ENCODE results near the gene CALML5. TPM values are rescaled to one million over a fixed set of nuclear protein-coding genes. Genes with fewer than 3 reads are reported as not detected.

Gene CALML5
- total RNA-seq, 2 experiments from 2014 or later, result not detected

DNA sequence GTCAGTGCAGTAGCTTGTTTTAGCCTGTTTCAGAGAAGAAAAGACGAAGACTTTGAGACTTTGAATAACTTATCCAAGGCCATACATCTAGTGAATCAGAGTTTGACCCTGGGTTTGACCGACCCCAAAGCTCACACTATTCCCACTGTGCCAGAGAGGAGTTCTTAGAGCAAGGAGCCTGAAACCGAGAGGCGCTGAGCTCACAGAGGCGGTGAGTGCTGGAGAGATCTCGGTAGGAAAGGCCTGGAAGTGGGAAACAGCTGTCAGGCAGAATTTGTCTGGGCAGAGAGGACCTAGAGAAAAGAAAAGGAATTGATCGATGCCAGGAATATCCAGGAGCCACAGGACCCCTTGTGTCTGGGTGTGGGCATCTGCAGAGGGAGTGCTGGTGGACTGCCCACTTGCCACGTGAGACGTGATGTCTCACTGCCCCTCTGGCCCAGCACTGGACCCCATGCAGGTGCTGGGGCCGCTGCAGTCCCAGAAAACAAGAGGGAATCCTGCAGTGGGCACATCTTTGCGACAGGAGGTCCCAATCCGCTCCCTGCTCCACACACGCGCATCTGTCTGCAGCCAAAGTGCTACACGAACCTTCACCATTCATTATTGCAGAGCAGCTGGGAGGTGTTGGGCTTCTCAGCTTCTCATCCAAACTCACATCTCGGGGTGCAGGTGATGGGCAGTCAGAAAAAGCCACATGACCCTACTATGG, 31.6 kb upstream of the CALML5 start:
- no peak overlapping the region for H3K27ac Mint-ChIP-seq
- H3K9me3 Mint-ChIP-seq (ENCODE audit: insufficient read depth), result no peaks in the 10 kb centered on the region
- H3K4me1 Mint-ChIP-seq (ENCODE audit: low read depth), result no peaks in the 10 kb centered on the region
- H3K4me3 Mint-ChIP-seq, result no peak overlapping the region
- ChIA-PET CTCF (interaction anchor here (0.9 to 1.1 kb wide), 3 partner anchors 12 to 92 kb away, joined by 3 read pairs; no protein-coding TSS in a partner anchor), POLR2A (no interaction called here)
- H3K36me3 Mint-ChIP-seq (ENCODE audit: low read depth), result no peaks in the 10 kb centered on the region
- no peaks in the 10 kb centered on the region for H3K27me3 Mint-ChIP-seq (ENCODE audit: low read depth)
- DNase-seq (no peak), ATAC-seq (no peak)

DNA sequence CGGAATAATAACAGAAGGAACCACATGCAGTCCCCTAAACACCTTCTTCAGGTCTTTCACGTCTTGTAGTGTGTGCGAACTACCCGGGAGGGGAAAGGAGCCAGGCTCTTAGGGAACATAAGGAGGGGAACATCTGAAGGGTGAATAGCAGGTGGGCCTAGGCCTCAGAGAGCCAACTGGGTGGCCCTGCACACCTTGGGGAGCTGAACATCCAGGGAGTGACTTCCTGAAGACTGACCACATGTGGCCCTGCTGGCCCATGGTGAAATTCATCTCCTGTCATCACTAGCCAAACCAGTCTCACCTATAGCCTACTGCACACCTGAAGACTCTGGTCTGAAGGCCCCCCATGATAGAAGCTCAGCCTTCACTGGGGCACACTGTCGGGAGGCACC, 31.0 kb upstream of the CALML5 start:
- CTCF ChIA-PET, result interaction anchor here (0.9 to 1.1 kb wide), 3 partner anchors 11 to 93 kb away, joined by 3 read pairs; no protein-coding TSS in a partner anchor
- H3K4me3 Mint-ChIP-seq, result no peak overlapping the region
- no peaks in the 10 kb centered on the region for H3K9me3 Mint-ChIP-seq (ENCODE audit: insufficient read depth)
- no peaks in the 10 kb centered on the region for H3K36me3 Mint-ChIP-seq (ENCODE audit: low read depth)
- H3K4me1 Mint-ChIP-seq (ENCODE audit: low read depth), result no peaks in the 10 kb centered on the region
- H3K27ac Mint-ChIP-seq, result no peak overlapping the region
- H3K27me3 Mint-ChIP-seq (ENCODE audit: low read depth), result no peaks in the 10 kb centered on the region
- no peak for DNase-seq
- ATAC-seq, result no peak
- POLR2A ChIA-PET, result no interaction called here

DNA sequence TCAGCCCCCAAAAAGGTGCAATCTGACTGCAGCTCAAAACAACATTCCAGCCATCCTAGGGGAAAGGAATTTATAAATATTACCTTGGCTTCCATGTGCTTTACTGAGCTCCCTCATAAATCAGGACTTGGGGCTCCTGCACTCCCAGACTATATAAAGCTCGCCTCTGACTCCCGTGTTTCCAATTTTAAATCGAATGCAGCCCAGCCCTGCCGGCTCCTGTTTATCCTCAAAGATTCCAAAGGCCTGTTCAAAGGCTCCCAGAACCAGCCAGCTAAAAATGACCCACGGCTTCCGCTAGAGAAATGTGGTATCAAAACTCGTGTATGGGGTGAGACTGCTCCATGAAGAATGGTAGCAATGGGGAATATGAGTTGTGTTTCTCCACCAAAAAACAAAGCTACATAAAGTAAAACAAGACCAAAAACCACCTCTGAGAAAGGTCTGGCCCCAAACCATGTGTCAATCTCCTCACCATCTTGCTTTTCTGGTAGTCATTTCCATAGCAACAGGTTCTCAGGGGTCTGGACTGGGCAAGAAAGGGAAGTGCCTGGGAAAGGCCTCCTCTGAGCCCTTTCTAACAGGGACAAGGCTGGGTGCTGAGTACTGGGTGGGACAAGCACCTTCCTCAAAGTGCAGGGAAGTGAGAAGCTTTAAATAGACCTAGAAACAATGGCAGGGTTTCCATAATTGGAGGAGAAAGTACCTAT, 30.5 kb upstream of the CALML5 start:
- Mint-ChIP-seq H3K9me3 (ENCODE audit: insufficient read depth) (no peaks in the 10 kb centered on the region), H3K4me3 (no peak overlapping the region), H3K36me3 (ENCODE audit: low read depth) (no peaks in the 10 kb centered on the region), H3K27ac (no peak overlapping the region), H3K4me1 (ENCODE audit: low read depth) (no peaks in the 10 kb centered on the region), H3K27me3 (ENCODE audit: low read depth) (no peaks in the 10 kb centered on the region)
- DNase-seq, result no peak
- ATAC-seq, result no peak
- ChIA-PET CTCF (interaction anchor here (0.5 to 0.9 kb wide), 3 partner anchors 11 to 623 kb away, joined by 3 read pairs; no protein-coding TSS in a partner anchor), POLR2A (no interaction called here)

DNA sequence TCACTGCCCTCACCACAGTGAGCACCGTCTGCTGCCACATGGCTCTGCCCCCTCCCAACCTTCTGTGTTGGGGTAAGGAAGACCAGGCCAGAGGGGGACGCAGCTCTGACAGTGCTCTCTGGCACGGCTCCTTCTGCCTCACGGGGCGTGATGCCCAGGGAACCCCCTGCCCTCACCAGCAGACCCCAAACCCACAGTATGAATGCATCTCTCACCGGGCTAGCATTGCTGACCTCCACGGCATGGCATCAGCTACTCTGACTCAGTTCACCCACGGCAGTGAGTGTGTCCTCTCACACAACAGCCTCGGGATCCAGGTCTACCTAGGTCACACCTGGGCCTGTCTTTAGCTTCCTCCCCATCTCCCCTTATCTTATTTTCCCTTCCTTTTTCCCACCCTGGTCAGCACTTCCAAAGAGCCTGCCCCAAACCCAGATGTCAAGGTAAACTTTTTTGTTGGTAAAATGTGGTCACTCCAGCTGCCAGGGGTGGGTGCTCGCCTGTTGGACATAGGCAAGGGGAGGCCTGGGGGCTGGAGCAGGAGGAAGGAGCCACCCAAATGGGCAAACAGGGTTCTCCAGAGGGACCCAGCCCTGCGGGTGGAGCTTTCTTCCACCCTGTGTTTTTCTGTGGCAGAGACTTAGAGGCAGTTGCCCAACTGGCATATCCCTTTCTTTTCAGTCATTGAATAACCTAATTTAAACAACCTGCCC, 29.8 kb upstream of the CALML5 start:
- DNase-seq, result no peak
- ChIA-PET CTCF (interaction anchor here (0.5 kb wide), 1 partner anchor 623 kb away, joined by 3 read pairs; no protein-coding TSS in a partner anchor), POLR2A (no interaction called here)
- H3K9me3 Mint-ChIP-seq (ENCODE audit: insufficient read depth), result no peaks in the 10 kb centered on the region
- no peaks in the 10 kb centered on the region for H3K4me1 Mint-ChIP-seq (ENCODE audit: low read depth)
- H3K27me3 Mint-ChIP-seq (ENCODE audit: low read depth), result no peaks in the 10 kb centered on the region
- H3K4me3 Mint-ChIP-seq, result no peak overlapping the region
- ATAC-seq, result no peak
- no peak overlapping the region for H3K27ac Mint-ChIP-seq
- no peaks in the 10 kb centered on the region for H3K36me3 Mint-ChIP-seq (ENCODE audit: low read depth)

DNA sequence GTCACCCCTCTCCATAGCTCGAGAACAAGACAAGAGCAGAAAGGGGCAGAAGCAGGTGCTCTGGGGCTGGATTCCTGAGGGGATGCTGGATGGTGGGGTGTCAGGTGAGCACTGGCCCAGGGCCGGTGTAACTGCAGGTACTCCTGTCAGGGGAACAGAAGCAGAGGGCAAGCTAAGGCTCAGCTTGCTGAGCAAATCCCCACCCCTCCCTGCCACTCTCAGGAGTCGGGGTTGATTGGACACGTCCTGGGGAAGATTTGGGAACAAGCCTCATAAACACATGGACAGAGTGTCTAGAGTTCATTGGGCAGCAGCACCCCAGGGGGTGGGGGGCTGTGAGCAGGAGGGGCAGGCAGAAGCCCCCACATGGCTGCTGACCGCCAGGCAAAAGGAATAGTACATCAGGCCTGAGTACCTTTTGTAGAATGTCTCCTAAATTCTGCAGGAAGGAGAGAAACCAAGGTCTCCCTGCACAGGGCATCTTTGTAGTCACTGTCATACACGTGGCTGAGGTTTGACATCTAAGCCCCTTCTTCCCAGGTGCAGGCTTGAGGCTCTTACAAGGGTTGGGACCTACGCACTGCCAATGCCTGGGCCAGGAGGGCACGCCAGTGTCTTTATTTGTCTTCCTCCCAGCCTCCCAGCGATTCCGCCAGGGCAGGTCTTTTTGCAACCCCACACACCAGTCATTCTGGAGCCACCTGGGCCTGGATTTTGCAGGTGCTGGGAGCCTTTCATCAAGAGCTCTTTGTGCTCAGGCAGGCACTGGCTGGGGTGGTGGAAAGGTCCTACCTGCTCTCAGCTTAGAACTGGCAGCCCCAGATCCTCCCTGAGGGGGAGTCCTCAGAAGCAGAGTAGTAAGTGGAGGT, 28.2 kb upstream of the CALML5 start:
- H3K4me1 Mint-ChIP-seq (ENCODE audit: low read depth), result no peaks in the 10 kb centered on the region
- ChIA-PET POLR2A (no interaction called here), CTCF (no interaction called here)
- no peaks in the 10 kb centered on the region for H3K36me3 Mint-ChIP-seq (ENCODE audit: low read depth)
- ATAC-seq (no peak), DNase-seq (no peak)
- H3K4me3 Mint-ChIP-seq, result no peak overlapping the region
- no peaks in the 10 kb centered on the region for H3K9me3 Mint-ChIP-seq (ENCODE audit: insufficient read depth)
- no peak overlapping the region for H3K27ac Mint-ChIP-seq
- no peaks in the 10 kb centered on the region for H3K27me3 Mint-ChIP-seq (ENCODE audit: low read depth)

DNA sequence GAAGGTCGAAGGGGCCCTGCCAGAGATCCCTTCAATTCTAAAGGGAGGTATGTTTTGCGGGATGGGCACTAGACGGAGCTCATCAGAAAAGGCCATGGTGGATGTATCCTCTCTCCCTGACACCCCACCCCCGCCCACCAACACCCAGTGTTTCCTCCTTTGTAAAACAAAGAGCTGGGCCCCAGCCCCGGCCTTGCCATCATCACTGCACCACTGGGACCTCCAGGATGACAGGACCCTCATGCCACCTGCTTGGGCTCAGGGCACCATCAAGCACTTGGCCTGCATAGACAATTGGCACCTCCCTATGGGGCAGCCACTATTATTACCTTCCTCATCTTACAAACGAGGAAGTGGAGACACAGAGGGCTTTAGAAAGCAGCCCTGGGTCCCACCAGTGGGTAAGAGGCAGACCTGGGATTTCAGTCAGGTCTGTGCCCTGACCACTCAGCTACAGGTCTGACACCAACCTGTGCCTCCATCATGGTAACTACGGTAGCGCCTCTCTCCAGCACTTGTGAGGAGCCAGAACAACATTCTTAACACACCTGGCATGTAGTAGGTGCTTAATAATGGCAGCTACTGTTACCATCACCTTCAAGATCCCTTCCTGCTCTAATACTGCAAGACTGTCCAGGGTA, 27.4 kb upstream of the CALML5 start:
- Mint-ChIP-seq H3K27me3 (ENCODE audit: low read depth) (no peaks in the 10 kb centered on the region), H3K4me1 (ENCODE audit: low read depth) (no peaks in the 10 kb centered on the region), H3K4me3 (no peak overlapping the region), H3K36me3 (ENCODE audit: low read depth) (no peaks in the 10 kb centered on the region), H3K27ac (no peak overlapping the region), H3K9me3 (ENCODE audit: insufficient read depth) (no peaks in the 10 kb centered on the region)
- ChIA-PET CTCF (no interaction called here), POLR2A (no interaction called here)
- no peak for ATAC-seq
- DNase-seq, result no peak

DNA sequence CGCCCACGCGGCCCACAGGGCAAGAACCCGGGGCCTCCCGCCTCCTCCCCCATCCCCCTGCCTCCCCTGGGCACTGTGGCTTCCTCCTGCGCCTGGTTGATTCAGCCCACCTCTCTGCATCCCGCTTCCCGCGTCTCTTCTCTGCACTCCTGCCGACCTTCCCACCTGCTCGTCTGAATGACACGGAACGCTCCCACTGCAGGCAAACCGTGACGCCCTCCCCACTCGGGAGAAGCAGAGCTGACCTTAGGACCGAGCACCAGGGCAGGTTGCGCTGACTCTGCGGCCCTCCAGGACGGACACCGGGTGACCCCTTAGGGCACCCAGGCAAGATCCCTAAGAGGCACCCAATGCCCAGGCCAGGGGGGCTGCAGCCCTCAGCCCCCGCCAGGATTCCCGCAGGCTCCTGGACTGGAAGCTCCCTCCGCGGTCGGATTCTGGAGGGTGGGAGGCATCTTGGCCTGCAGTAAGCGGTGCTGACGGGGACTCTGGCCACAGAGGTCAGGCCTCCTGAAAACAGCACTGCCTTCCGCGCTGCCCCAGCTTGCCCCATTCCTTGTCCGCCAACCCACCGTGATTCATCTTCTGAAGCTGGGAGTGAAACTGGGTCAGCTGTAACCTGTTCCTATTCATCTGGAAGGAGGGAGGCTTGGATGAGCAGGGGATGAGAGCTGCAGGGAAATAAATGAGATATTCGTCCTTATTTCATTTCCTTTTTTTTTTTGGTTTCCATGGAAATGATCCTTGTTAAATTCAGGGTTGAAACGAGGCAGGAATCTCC, 26.4 kb upstream of the CALML5 start:
- ChIA-PET CTCF (no interaction called here), POLR2A (no interaction called here)
- no peaks in the 10 kb centered on the region for H3K36me3 Mint-ChIP-seq (ENCODE audit: low read depth)
- H3K27me3 Mint-ChIP-seq (ENCODE audit: low read depth), result peaks cover under 1% of the 10 kb centered on the region
- no peak overlapping the region for H3K27ac Mint-ChIP-seq
- ATAC-seq, result no peak
- no peaks in the 10 kb centered on the region for H3K9me3 Mint-ChIP-seq (ENCODE audit: insufficient read depth)
- no peak overlapping the region for H3K4me3 Mint-ChIP-seq
- DNase-seq, result no peak
- H3K4me1 Mint-ChIP-seq (ENCODE audit: low read depth), result no peaks in the 10 kb centered on the region

DNA sequence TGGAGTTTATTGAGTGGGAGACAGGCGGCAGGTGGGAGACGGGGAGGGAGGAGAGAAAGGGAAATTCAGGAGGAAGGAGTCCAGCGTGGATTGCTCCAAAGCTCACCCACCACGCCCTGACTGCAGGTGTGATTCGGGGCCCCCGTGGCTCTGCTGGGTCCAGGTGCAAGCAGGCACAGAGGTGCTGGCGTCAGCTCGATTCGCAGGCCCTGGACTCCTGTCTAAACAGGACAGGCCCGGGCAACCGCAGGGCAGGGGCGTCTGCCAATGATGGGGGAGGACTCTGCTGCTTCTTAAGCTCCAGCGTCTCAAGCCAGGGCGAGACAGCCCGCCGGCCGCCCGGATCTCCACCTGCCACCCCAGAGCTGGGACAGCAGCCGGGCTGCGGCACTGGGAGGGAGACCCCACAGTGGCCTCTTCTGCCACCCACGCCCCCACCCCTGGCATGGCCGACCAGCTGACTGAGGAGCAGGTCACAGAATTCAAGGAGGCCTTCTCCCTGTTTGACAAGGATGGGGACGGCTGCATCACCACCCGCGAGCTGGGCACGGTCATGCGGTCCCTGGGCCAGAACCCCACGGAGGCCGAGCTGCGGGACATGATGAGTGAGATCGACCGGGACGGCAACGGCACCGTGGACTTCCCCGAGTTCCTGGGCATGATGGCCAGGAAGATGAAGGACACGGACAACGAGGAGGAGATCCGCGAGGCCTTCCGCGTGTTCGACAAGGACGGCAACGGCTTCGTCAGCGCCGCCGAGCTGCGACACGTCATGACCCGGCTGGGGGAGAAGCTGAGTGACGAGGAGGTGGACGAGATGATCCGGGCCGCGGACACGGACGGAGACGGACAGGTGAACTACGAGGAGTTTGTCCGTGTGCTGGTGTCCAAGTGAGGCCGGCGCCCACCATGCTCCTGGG, 25.5 kb upstream of the CALML5 start, which contains the start of gene CALML3:
CALML3 (plus strand) TSS at position 321 of the 920 bp plus-strand sequence; CDS start at position 446, 125 bp downstream.
- no peak within 1 kb of the TSS for H3K4me3 Mint-ChIP-seq
- H3K36me3 Mint-ChIP-seq (ENCODE audit: low read depth), result no peaks in the 10 kb centered on the region
- H3K27ac Mint-ChIP-seq, result no peak within 1 kb of the TSS
- no peaks in the 10 kb centered on the region for H3K4me1 Mint-ChIP-seq (ENCODE audit: low read depth)
- H3K27me3 Mint-ChIP-seq (ENCODE audit: low read depth), result peaks cover 3% of the 10 kb centered on the region
- ChIA-PET CTCF (no interaction called here), POLR2A (no interaction called here)
- no peak for ATAC-seq
- DNase-seq, result no peak
- H3K9me3 Mint-ChIP-seq (ENCODE audit: insufficient read depth), result no peaks in the 10 kb centered on the region

DNA sequence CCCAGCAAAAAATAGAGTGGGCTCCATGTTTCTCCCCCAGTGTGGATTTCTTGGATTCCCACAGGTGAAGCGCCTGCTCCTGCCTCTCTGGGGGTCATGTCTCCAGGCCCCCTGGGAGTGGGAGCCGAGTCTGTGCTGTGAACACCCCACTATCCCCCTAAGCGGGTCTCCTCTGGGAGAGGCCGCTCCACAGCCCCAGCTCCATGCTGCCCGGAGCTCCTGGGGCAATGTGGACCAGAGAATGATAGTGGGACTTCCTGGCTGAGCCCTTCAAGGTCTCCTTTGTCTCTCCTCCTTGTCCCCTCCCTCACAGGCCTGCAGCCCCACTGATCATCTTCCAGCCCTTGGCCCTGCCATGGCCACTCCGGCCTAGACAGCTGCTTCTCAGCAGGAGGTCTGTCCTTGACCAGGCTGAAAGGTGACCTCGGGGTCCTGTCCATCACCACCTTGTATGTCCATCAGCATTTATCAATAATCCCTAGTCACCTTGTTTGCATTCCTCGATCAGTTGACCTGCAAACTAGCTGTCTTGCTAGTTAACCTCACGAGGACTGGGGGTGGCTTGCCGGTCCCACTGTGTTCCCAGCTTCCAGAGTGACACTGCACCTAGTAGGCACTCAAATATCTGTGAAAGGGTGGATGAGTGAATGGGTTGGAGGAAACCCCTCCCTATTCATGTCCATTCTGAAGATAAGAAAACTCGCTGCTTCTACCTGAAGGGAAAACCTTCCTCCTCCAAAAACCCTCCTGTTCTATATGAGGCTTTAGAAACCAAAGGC, 24.6 kb upstream of the CALML5 start:
- DNase-seq, result no peak
- ChIA-PET CTCF (no interaction called here), POLR2A (no interaction called here)
- Mint-ChIP-seq H3K27ac (no peak overlapping the region), H3K27me3 (ENCODE audit: low read depth) (peaks cover 9% of the 10 kb centered on the region), H3K9me3 (ENCODE audit: insufficient read depth) (no peaks in the 10 kb centered on the region), H3K36me3 (ENCODE audit: low read depth) (no peaks in the 10 kb centered on the region), H3K4me1 (ENCODE audit: low read depth) (no peaks in the 10 kb centered on the region), H3K4me3 (no peak overlapping the region)
- ATAC-seq, result no peak
